Measurements from ENCODE around the gene FUBP3. TPM values are rescaled to one million over a fixed set of nuclear protein-coding genes. Genes with fewer than 3 reads are reported as not detected.

FUBP3 gene
- total RNA-seq, 6 donors from 2014 or later, result 28.7 to 139 (median 43.6) TPM

GRCh38 chr9:130640681-130641080 is 61.3 kb downstream of the FUBP3 start:
- Histone ChIP-seq H3K4me3 (no peak overlapping the region), H3K9me3 (no peaks in the 10 kb centered on the region), H3K4me1 (no peaks in the 10 kb centered on the region), H3K36me3 (peaks cover 9 to 31% (median 21%) of the 10 kb centered on the region in 4 donors), H3K27me3 (no peaks in the 10 kb centered on the region), H3K27ac (no peak overlapping the region)
- 75 to 81% methylated on average over 7 of the region's 7 CpGs for WGBS, 2 donors
- ATAC-seq (ENCODE audit: low FRiP score in 2 of 2) (no peak), DNase-seq (no peak)
- TF ChIP-seq EP300 (IDR thresholded peaks at IDR 0.05) (no peak), CTCF (IDR thresholded peaks at IDR 0.05) (no peak), POLR2A (IDR thresholded peaks at IDR 0.05) (no peak)

DNA sequence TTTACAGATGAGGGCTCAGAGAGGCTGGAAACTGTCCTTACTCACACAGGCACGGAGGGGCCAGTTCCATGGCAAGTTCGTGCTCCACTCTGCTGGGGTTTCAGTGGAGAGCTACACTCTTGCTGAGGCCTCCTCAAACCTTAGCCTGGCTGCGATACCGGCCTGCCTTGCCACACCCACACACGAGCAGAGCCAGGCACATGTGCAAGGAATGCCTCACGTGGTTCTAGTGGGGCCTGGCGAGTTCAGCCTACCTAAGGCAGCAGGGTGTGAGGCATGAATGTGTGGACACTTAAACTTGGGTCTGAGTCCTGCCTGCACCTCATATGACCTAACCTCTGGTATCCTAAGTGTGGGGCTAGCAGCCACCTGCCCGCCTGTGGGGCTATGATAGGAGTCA is 63.5 kb downstream of the FUBP3 start:
- DNase-seq (no peak), ATAC-seq (ENCODE audit: low FRiP score in 2 of 2) (no peak)
- Histone ChIP-seq H3K27ac (no peak overlapping the region), H3K36me3 (peaks cover 0 to 9% (median 6%) of the 10 kb centered on the region in 4 donors), H3K27me3 (no peaks in the 10 kb centered on the region), H3K4me3 (no peak overlapping the region), H3K9me3 (no peaks in the 10 kb centered on the region), H3K4me1 (no peaks in the 10 kb centered on the region)
- WGBS, 2 donors, result 74 to 81% methylated on average over 8 of the region's 8 CpGs
- TF ChIP-seq CTCF (IDR thresholded peaks at IDR 0.05), result no peak

DNA sequence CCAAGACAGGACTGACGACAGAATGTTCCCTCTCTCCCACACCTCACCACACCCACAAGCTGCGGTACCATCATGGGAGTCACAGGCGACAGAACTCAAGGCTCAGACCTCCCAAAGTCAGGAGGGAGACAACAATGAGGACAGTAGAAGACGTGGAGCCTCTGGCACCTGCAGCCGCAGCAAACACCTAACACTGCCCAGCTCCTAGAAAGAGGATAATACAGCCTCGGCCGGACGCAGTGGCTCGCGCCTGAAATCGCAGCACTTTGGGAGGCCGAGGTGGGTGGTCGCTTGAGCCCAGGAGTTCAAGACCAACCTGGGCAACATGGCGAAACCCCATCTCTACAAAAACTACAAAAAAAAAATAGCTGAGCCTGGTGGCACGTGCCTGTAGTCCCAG is 71.8 kb downstream of the FUBP3 start:
- Histone ChIP-seq H3K4me3 (no peak overlapping the region), H3K27ac (no peak overlapping the region), H3K4me1 (no peaks in the 10 kb centered on the region), H3K27me3 (no peaks in the 10 kb centered on the region), H3K9me3 (no peaks in the 10 kb centered on the region), H3K36me3 (no peaks in the 10 kb centered on the region)
- TF ChIP-seq POLR2A (IDR thresholded peaks at IDR 0.05) (no peak), EP300 (IDR thresholded peaks at IDR 0.05) (no peak), CTCF (IDR thresholded peaks at IDR 0.05) (no peak), POLR2AphosphoS5 (IDR thresholded peaks at IDR 0.05) (no peak)
- ATAC-seq (ENCODE audit: low FRiP score in 2 of 2) (no peak), DNase-seq (no peak)
- 78 to 84% methylated on average over 13 to 15 of the region's 15 CpGs for WGBS, 2 donors

- H3K27ac ChIP-seq, result no peak overlapping the region
- H3K36me3 ChIP-seq, result no peaks in the 10 kb centered on the region
- H3K27me3 ChIP-seq, result no peaks in the 10 kb centered on the region
- H3K4me1 ChIP-seq, result no peaks in the 10 kb centered on the region
- H3K9me3 ChIP-seq, result no peaks in the 10 kb centered on the region
- ATAC-seq (ENCODE audit: low FRiP score in 2 of 2) (no peak), DNase-seq (no peak)
- 91 to 95% methylated on average over 17 to 18 of the region's 18 CpGs for WGBS, 2 donors
- H3K4me3 ChIP-seq, result no peak overlapping the region
- TF ChIP-seq POLR2A (IDR thresholded peaks at IDR 0.05) (no peak), EP300 (IDR thresholded peaks at IDR 0.05) (no peak), POLR2AphosphoS5 (IDR thresholded peaks at IDR 0.05) (no peak), CTCF (IDR thresholded peaks at IDR 0.05) (no peak)
Observed at GRCh38 chr9:130651752-130652151, 72.4 kb downstream of the FUBP3 start.

DNA sequence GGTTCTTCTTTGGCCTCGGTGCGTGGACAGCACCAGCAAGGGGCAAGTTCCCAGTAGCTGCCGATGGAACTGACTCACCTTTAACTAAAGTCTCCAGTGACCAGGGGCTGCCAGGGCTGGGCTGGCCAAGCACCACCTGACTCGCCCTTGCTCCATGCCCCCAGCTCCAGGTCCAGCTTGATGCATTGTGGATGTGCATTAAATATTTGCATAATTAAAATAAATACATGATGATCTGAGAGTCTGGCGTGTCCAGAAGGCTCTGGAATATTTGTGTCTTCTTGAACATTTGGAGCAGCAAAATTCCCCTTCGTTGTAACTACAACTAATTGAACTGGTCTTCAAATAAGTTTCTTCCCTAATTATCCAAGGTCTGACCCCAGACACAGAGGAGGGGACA is 75.5 kb downstream of the FUBP3 start:
- ATAC-seq (ENCODE audit: low FRiP score in 2 of 2) (no peak), DNase-seq (no peak)
- H3K9me3 ChIP-seq, result peaks cover 0 to 4% (median 0%) of the 10 kb centered on the region in 4 donors
- no peak overlapping the region for H3K27ac ChIP-seq
- H3K27me3 ChIP-seq, result peaks cover 0 to 24% (median 13%) of the 10 kb centered on the region in 4 donors
- H3K36me3 ChIP-seq, result no peaks in the 10 kb centered on the region
- TF ChIP-seq CTCF (IDR thresholded peaks at IDR 0.05) (no peak), POLR2A (IDR thresholded peaks at IDR 0.05) (no peak), POLR2AphosphoS5 (IDR thresholded peaks at IDR 0.05) (no peak), EP300 (IDR thresholded peaks at IDR 0.05) (no peak)
- WGBS, 2 donors, result 65 to 81% methylated on average over 6 of the region's 6 CpGs
- no peak overlapping the region for H3K4me3 ChIP-seq
- peaks cover 2 to 9% (median 4%) of the 10 kb centered on the region in 4 donors for H3K4me1 ChIP-seq

Data from upper lobe of left lung (tissue), 6 donors.